OCI-LY1 (cell line): ENCODE measurements around the gene ERN2.
"Not testable (repeated sequence)": the region's sequence is repeated elsewhere in the genome, so short reads cannot be mapped to it uniquely, and the experiment has no call there.

Experiments
- H2AFZ ChIP-seq: fragments of 200-600 bp; sonication (generic), shearing (Covaris generic); 2 replicates; pipeline ENCODE4 v1.6.0; 2014; ENCODE audit warnings: antibody characterized with exemption, mild to moderate bottlenecking, low read length
- H3F3A ChIP-seq: fragments of 200-600 bp; sonication (generic), shearing (Covaris generic); 2 replicates; pipeline ENCODE4 v1.6.0; 2014; ENCODE audit warnings: mild to moderate bottlenecking, antibody characterized with exemption, low read length, moderate library complexity; ENCODE audit not compliant: insufficient read depth
- H3K27ac ChIP-seq: fragments of 200-600 bp; sonication (generic); 2 replicates; pipeline ENCODE4 v1.5.1; 2014; ENCODE audit warnings: low read length, mixed run types, mild to moderate bottlenecking, low read depth; ENCODE audit not compliant: poor library complexity, severe bottlenecking
- H3K27me3 ChIP-seq: fragments of 200-600 bp; sonication (generic); 2 replicates; pipeline ENCODE4 v1.6.0; 2014; ENCODE audit warnings: antibody characterized with exemption, mild to moderate bottlenecking, low read length, moderate library complexity; ENCODE audit not compliant: insufficient read depth
- H3K36me3 ChIP-seq: fragments of 200-600 bp; sonication (generic); 2 replicates; pipeline ENCODE4 v1.6.1; 2014; ENCODE audit warnings: mild to moderate bottlenecking, antibody characterized with exemption, low read length, moderate library complexity, mixed read lengths; ENCODE audit not compliant: insufficient read depth
- H3K4me1 ChIP-seq: fragments of 200-600 bp; sonication (generic); 2 replicates; pipeline ENCODE4 v1.5.1; 2014; ENCODE audit warnings: mild to moderate bottlenecking, low read length, moderate library complexity; ENCODE audit not compliant: insufficient read depth, severe bottlenecking
- H3K4me2 ChIP-seq: fragments of 200-600 bp; sonication (generic), shearing (Covaris generic); 2 replicates; pipeline ENCODE4 v1.6.1; 2014; ENCODE audit warnings: low read length
- H3K4me3 ChIP-seq: fragments of 200-600 bp; sonication (generic); 2 replicates; pipeline ENCODE4 v1.5.1; 2014; ENCODE audit warnings: low read length, low read depth, mild to moderate bottlenecking, mixed read lengths; ENCODE audit not compliant: poor library complexity, severe bottlenecking
- H3K79me2 ChIP-seq: fragments of 200-600 bp; shearing (Covaris generic); 2 replicates; pipeline ENCODE4 v1.6.1; 2016; ENCODE audit warnings: mixed run types, low read length, mixed read lengths; ENCODE audit not compliant: insufficient read depth
- H3K9ac ChIP-seq: fragments of 200-600 bp; sonication (generic), shearing (Covaris generic); 2 replicates; pipeline ENCODE4 v1.6.1; 2014; ENCODE audit warnings: mild to moderate bottlenecking, low read length, mixed read lengths
- H3K9me2 ChIP-seq: fragments of 200-600 bp; sonication (generic), shearing (Covaris generic); 2 replicates; pipeline ENCODE4 v1.6.1; 2014; ENCODE audit warnings: low read depth, mild to moderate bottlenecking, low read length, mixed read lengths
- H3K9me3 ChIP-seq: fragments of 200-600 bp; shearing (Covaris generic); 2 replicates; pipeline ENCODE4 v1.6.1; 2014; ENCODE audit warnings: low read length, mixed read lengths
- H4K20me1 ChIP-seq: fragments of 200-600 bp; sonication (generic), shearing (Covaris generic); 2 replicates; pipeline ENCODE4 v1.6.0; 2016; ENCODE audit warnings: mild to moderate bottlenecking, low read length; ENCODE audit not compliant: insufficient read depth
- EZH2 ChIP-seq: fragments of 200-600 bp; sonication (generic), shearing (Covaris generic); IDR thresholded peaks from 2 replicates; pipeline ENCODE4 v1.8.0; 2017; ENCODE audit warnings: borderline replicate concordance, mixed run types, mild to moderate bottlenecking, antibody characterized with exemption, low read length, moderate library complexity, mixed read lengths
- TF ChIP-seq, protein P1 (sequence below): fragments of 200-600 bp; sonication (generic), shearing (Covaris generic); IDR thresholded peaks from 2 replicates; pipeline ENCODE4 v1.5.1; 2017; ENCODE audit warnings: mild to moderate bottlenecking, antibody characterized with exemption, low read length, moderate library complexity, mixed read lengths

ERN2 gene

DNA sequence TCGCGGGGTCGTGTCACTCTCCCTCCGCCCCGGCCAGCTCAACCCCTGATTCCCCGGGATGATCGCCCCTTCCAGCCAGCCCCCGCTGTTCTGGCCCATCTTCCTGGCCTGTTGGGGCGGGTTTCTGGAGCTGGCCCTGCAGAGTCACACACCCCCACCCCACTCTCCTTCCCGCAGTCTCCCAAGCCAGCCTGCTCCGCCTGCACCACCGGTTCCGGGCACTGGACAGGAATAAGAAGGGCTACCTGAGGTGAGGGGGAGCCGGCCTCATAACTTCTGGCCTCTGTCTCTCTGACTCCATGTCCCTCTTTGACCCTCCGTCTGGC, 42.4 kb upstream of the ERN2 start:
- Histone ChIP-seq H3K9ac (no peak overlapping the region), H3K27me3 (no peaks in the 10 kb centered on the region)

DNA sequence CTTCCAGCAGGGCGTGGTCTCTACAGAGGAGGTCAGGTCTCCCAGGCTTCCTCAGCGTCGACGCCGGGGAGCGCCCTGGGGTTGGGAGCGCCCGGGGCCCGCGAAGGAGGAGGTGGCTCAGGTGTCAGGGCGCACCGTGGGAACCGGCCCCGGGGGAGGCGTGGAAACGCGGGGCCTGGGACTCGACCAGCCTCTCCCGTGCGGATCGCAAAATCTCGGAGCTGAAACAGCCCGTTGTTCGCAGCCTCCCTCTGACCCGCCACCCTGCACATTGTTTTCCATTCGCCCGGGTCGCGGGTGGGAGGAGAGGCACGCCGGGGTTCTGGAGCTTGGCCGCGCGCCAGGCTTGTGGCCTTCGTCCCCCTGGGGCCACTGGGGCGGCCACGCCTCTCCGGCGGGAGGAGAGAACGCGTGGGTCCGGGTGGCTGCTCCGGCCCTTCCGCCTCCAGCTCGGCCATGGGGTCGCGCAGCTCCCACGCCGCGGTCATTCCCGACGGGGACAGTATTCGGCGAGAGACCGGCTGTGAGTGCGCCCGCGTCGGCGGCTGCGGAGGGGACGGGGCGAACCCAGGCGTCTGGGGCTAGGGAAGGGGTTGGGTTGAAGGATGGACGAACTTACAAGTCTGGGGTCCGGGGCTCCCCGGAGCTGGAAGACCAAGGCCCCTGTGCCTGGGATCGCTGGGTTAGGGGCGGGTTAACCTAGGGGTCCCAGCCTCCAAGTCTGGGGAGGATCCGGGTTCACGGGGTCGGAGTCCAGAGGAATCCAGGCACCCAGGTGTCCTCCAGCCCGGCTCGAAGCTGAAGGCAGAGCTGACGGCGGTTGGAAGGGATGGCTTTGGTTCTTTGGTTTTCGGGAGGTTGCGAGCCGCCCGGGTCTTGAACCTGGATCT, 41.8 kb upstream of the ERN2 start, which contains the start of gene CHP2:
CHP2 (plus strand) TSS at position 433 of the 890 bp plus-strand sequence; CDS start at position 457, 24 bp downstream.
- no peak within 1 kb of the TSS for H3K4me3 ChIP-seq
- H3K27me3 ChIP-seq, result no peaks in the 10 kb centered on the region
- H3K9ac ChIP-seq, result no peak within 1 kb of the TSS
- H3K4me1 ChIP-seq, result no peaks in the 10 kb centered on the region
- H3K79me2 ChIP-seq, result no peaks in the 10 kb centered on the region
- H3K36me3 ChIP-seq, result no peaks in the 10 kb centered on the region
- no peaks in the 10 kb centered on the region for H4K20me1 ChIP-seq
- no peaks in the 10 kb centered on the region for H3F3A ChIP-seq
- no peak within 1 kb of the TSS for H3K27ac ChIP-seq
- H3K9me2 ChIP-seq, result no peaks in the 10 kb centered on the region
- H2AFZ ChIP-seq, result no peak within 1 kb of the TSS
- H3K4me2 ChIP-seq, result no peak within 1 kb of the TSS
- no peaks in the 10 kb centered on the region for H3K9me3 ChIP-seq
- no peak for TF ChIP-seq EZH2
- TF ChIP-seq, protein P1, sequence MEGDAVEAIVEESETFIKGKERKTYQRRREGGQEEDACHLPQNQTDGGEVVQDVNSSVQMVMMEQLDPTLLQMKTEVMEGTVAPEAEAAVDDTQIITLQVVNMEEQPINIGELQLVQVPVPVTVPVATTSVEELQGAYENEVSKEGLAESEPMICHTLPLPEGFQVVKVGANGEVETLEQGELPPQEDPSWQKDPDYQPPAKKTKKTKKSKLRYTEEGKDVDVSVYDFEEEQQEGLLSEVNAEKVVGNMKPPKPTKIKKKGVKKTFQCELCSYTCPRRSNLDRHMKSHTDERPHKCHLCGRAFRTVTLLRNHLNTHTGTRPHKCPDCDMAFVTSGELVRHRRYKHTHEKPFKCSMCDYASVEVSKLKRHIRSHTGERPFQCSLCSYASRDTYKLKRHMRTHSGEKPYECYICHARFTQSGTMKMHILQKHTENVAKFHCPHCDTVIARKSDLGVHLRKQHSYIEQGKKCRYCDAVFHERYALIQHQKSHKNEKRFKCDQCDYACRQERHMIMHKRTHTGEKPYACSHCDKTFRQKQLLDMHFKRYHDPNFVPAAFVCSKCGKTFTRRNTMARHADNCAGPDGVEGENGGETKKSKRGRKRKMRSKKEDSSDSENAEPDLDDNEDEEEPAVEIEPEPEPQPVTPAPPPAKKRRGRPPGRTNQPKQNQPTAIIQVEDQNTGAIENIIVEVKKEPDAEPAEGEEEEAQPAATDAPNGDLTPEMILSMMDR, result no peak

More for the DNA sequence above, 42.4 kb upstream of the ERN2 start:
- no peaks in the 10 kb centered on the region for H3K9me3 ChIP-seq
- no peaks in the 10 kb centered on the region for H3F3A ChIP-seq
- H3K4me2 ChIP-seq, result no peak overlapping the region
- H4K20me1 ChIP-seq, result no peaks in the 10 kb centered on the region
- no peak overlapping the region for H3K4me3 ChIP-seq
- H2AFZ ChIP-seq, result no peak overlapping the region
- no peaks in the 10 kb centered on the region for H3K36me3 ChIP-seq
- TF ChIP-seq, protein P1, result no peak
- no peak for TF ChIP-seq EZH2
- H3K9me2 ChIP-seq, result no peaks in the 10 kb centered on the region
- H3K27ac ChIP-seq, result no peak overlapping the region
- no peaks in the 10 kb centered on the region for H3K79me2 ChIP-seq
- H3K4me1 ChIP-seq, result no peaks in the 10 kb centered on the region

DNA sequence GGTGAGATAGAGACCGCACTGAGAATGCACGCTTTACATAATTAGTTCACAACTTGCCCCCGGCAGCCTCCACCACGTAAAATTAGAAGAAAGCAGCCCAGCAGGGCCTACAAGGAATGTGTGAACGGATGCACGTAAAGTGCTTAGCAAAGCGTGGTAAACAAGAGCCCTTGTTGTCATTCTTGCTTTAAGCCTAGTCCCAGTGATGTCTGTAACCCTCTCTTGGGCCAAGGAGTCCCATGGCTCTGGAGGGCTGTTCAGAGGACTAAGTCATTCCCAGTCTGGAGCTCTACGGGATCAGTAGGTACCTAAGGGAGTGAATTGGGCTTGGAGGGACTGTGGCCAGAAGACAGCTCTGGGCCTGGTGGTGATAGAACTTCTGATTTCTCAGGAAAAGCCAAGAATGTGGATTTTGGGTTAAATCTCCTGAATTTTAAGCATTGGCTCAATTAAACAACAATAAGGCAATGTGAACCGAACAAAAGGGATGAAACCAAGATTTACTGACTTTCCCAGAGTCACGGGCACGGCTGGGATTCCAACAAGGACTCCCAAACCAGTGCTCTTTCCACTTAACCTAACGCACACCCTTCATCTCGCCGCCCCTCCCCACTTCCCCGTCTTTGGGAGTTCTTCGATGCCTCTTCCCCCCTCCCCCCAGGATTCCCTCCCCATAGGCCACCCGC, 41.0 kb upstream of the ERN2 start:
- H3K27ac ChIP-seq, result no peak overlapping the region
- no peak overlapping the region for H3K4me3 ChIP-seq
- no peaks in the 10 kb centered on the region for H3K9me3 ChIP-seq
- H3K79me2 ChIP-seq, result no peaks in the 10 kb centered on the region
- no peaks in the 10 kb centered on the region for H3F3A ChIP-seq
- no peaks in the 10 kb centered on the region for H3K27me3 ChIP-seq
- no peak overlapping the region for H2AFZ ChIP-seq
- H3K36me3 ChIP-seq, result no peaks in the 10 kb centered on the region
- H3K4me2 ChIP-seq, result no peak overlapping the region
- no peak overlapping the region for H3K9ac ChIP-seq
- H4K20me1 ChIP-seq, result no peaks in the 10 kb centered on the region
- H3K4me1 ChIP-seq, result no peaks in the 10 kb centered on the region
- TF ChIP-seq EZH2, result no peak
- TF ChIP-seq, protein P1, result no peak
- H3K9me2 ChIP-seq, result no peaks in the 10 kb centered on the region

DNA sequence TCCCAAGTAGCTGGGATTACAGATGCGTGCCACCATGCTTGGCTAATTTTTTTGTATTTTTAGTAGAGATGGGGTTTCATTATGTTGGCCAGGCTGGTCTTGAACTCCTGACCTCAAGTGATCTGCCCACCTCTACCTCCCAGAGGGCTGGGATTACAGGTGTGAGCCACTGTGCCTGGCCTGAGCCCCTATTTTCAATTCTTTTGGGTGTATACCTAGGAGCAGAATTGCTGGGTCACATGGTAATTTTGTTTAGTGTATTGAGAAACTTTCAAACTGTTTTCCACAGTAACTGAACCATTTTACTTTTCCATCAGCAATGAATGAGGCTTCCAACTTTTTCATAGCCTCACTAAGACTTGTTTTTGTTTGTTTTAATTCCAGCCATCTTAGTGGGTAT, 38.0 kb upstream of the ERN2 start:
- H3K27me3 ChIP-seq, H3K79me2 ChIP-seq, H3K9ac ChIP-seq, H3F3A ChIP-seq, H3K36me3 ChIP-seq, H3K27ac ChIP-seq, H3K4me3 ChIP-seq, H4K20me1 ChIP-seq, H3K9me3 ChIP-seq, H3K4me2 ChIP-seq, H2AFZ ChIP-seq, H3K4me1 ChIP-seq, H3K9me2 ChIP-seq: not testable (repeated sequence)
